GM11168 (cell line): ENCODE measurements around the gene RPL18A.
"Not testable (repeated sequence)": the region's sequence is repeated elsewhere in the genome, so short reads cannot be mapped to it uniquely, and the experiment has no call there.

ENCODE experiments used
- in situ Hi-C: fragments of 300-500 bp; cut with MboI; formaldehyde crosslinking; loops from one replicate; pipeline ENCODE4 v1.12.0; 2022; ENCODE audit warnings: low sequenced_read_pairs; ENCODE audit not compliant: unreplicated experiment

The RPL18A gene

GRCh38 chr19:17865364-17866311, 5.9 kb downstream of the RPL18A start:
- in situ Hi-C loops = no loop called here

GRCh38 chr19:17866312-17866963, 6.7 kb downstream of the RPL18A start:
- in situ Hi-C loops = no loop called here

- in situ Hi-C loops = no loop called here
These were observed 7.3 kb downstream of the RPL18A start for GRCh38 chr19:17866964-17867486.

- in situ Hi-C loops = no loop called here
These were observed 9.0 kb downstream of the RPL18A start for GRCh38 chr19:17868669-17869068.

GRCh38 chr19:17869114-17869608, 9.5 kb downstream of the RPL18A start:
- in situ Hi-C loops = no loop called here

GRCh38 chr19:17871032-17871877, 11.5 kb downstream of the RPL18A start:
- in situ Hi-C loops = no loop called here

GRCh38 chr19:17871878-17872250, 12.2 kb downstream of the RPL18A start, which contains the start of gene SLC5A5:
TSS of gene SLC5A5 (plus strand) at chr19:17871945. CDS start at chr19:17872320, 375 bp downstream.
- in situ Hi-C loops = no loop called here

- in situ Hi-C loops = no loop called here
These were observed 12.7 kb downstream of the RPL18A start for GRCh38 chr19:17872251-17873001.

GRCh38 chr19:17873786-17874757, 14.4 kb downstream of the RPL18A start:
- in situ Hi-C loops = no loop called here

GRCh38 chr19:17874758-17875135, 15.0 kb downstream of the RPL18A start:
- in situ Hi-C loops = no loop called here

GRCh38 chr19:17877696-17878095, 18.0 kb downstream of the RPL18A start:
- in situ Hi-C loops = no loop called here

- in situ Hi-C loops = no loop called here
These were observed 19.8 kb downstream of the RPL18A start for GRCh38 chr19:17879466-17879865.

- in situ Hi-C loops = no loop called here
These were observed 22.0 kb downstream of the RPL18A start for GRCh38 chr19:17881701-17882100.

GRCh38 chr19:17883627-17884410, 24.1 kb downstream of the RPL18A start:
- in situ Hi-C loops = no loop called here

- in situ Hi-C loops = no loop called here
These were observed 26.8 kb downstream of the RPL18A start for GRCh38 chr19:17886515-17886914.

GRCh38 chr19:17887221-17887620, 27.5 kb downstream of the RPL18A start:
- in situ Hi-C loops = not testable (repeated sequence)

- in situ Hi-C loops = no loop called here
These were observed 28.6 kb downstream of the RPL18A start for GRCh38 chr19:17888260-17888659.
